Measurements from ENCODE around the gene LINGO1. TPM values are rescaled to one million over a fixed set of nuclear protein-coding genes. Genes with fewer than 3 reads are reported as not detected.
A peak's percentile ranks its signal among the peaks of the same experiment; 100 is the strongest.

LINGO1 gene
- total and polyA plus RNA-seq, 2 experiments from 2014 or later: 31.8 to 37.0 TPM

DNA sequence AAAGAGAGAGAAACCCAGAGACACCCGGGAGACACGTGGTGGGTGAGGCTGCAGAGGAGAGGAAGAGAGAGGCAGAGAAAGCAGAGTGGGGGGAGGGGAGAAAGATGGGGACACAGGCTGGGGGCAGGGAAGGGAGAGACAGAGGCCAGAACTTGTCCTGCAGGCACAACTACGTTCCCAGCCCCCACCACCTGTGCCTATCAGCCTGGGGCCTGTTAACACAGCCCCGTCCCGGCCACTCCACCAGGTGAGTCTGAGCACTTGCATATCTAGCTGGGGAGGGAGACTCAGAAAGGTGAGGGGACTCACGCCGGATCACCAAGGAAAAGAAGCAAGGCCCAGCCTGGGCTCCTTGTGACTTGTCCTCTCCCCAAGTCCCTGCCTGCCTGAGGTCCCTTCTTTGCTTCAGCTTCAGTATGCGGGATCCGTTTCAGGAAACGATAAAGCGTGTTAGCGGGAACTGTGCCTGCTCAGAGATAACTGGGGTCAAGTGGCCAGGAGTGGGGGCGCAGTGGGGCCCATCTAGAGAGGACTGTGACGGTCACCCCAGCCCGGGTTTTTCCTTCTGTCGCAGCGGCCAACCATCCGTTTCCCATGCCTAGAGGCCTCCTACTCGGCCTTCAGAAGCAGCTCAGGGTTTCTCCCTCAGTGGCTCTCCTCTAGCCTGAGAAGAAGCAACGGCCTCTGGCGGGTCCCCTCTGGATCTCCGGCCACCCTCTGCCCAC, 10.3 kb downstream of the LINGO1 start:
- Histone ChIP-seq H3K27me3 (no peaks in the 10 kb centered on the region), H3K9me3 (ENCODE audit: low read depth) (no peaks in the 10 kb centered on the region), H3K27ac (peak overlapping the region; percentile 95), H3K36me3 (no peaks in the 10 kb centered on the region), H3K4me3 (peak overlapping the region; percentile 6), H3K4me1 (ENCODE audit: low read depth) (peaks cover 56% of the 10 kb centered on the region)
- TF ChIP-seq, protein P1, sequence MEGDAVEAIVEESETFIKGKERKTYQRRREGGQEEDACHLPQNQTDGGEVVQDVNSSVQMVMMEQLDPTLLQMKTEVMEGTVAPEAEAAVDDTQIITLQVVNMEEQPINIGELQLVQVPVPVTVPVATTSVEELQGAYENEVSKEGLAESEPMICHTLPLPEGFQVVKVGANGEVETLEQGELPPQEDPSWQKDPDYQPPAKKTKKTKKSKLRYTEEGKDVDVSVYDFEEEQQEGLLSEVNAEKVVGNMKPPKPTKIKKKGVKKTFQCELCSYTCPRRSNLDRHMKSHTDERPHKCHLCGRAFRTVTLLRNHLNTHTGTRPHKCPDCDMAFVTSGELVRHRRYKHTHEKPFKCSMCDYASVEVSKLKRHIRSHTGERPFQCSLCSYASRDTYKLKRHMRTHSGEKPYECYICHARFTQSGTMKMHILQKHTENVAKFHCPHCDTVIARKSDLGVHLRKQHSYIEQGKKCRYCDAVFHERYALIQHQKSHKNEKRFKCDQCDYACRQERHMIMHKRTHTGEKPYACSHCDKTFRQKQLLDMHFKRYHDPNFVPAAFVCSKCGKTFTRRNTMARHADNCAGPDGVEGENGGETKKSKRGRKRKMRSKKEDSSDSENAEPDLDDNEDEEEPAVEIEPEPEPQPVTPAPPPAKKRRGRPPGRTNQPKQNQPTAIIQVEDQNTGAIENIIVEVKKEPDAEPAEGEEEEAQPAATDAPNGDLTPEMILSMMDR (IDR thresholded peaks at IDR 0.05; ENCODE audit: low read depth, low read length): no peak
- DNase-seq (ENCODE audit: low read depth in 1 of 2, low spot score in 1 of 2): peak in 1 of 2 donors; percentile 82

DNA sequence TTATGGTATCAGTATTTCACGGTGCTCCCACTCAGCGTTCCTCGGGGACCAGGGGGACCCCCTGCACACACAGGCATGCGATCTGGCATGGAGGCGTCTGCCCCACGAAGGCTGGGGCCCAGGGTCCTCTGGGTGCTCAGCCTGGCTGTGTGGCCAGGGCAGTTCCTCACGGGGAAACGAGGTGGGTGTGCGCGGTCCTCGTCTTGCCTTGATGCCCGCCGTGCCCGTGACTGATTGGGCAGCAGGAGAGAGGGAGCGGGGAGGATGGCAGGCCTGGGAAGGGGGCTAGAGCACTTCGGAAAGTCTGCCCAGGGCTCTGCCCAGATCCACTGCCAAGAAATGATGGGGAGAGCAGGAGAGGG, 10.9 kb downstream of the LINGO1 start:
- no peak for DNase-seq (ENCODE audit: low read depth in 1 of 2, low spot score in 1 of 2)

DNA sequence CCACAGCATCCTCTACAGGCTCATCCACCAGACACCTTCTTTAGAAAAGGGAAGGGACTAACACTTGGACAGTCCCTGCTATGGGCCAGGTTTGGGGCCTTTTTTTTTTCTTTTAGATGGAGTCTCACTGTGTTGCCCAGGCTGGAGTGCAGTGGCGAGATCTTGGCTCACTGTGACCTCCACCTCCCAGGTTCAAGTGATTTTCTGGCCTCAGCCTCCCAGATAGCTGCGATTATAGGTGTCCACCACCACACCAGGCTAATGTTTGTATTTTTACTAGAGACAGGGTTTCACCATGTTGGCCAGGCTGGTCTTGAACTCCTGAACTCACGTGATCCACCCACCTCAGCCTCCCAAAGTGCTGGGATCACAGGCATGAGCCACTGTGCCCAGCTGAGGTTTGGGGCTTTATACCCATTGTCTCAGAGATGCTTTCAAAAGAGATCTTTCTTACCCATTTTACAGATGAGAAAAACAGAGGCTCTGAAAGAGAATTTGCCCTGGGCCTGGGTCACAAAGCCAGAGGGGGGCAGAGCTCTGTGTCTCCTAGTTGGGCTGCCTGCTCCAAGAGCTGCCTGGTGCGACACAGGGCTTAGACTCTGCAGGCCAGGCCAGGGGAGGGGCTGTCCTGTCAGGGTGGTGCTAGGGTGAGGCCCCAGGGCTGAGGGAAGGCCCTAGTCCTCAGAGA, 11.6 kb downstream of the LINGO1 start:
- Histone ChIP-seq H3K27me3 (no peaks in the 10 kb centered on the region), H3K4me3 (no peak overlapping the region), H3K36me3 (no peaks in the 10 kb centered on the region), H3K27ac (peak overlapping the region; percentile 95), H3K4me1 (ENCODE audit: low read depth) (peaks cover 56% of the 10 kb centered on the region), H3K9me3 (ENCODE audit: low read depth) (no peaks in the 10 kb centered on the region)
- TF ChIP-seq, protein P1 (IDR thresholded peaks at IDR 0.05; ENCODE audit: low read depth, low read length): no peak
- DNase-seq (ENCODE audit: low read depth in 1 of 2, low spot score in 1 of 2): no peak

More for the DNA sequence above, 10.9 kb downstream of the LINGO1 start:
- Histone ChIP-seq H3K36me3 (no peaks in the 10 kb centered on the region), H3K9me3 (ENCODE audit: low read depth) (no peaks in the 10 kb centered on the region), H3K27me3 (no peaks in the 10 kb centered on the region), H3K4me3 (no peak overlapping the region), H3K27ac (peak overlapping the region; percentile 95), H3K4me1 (ENCODE audit: low read depth) (peaks cover 56% of the 10 kb centered on the region)
- TF ChIP-seq, protein P1 (IDR thresholded peaks at IDR 0.05; ENCODE audit: low read depth, low read length): no peak

DNA sequence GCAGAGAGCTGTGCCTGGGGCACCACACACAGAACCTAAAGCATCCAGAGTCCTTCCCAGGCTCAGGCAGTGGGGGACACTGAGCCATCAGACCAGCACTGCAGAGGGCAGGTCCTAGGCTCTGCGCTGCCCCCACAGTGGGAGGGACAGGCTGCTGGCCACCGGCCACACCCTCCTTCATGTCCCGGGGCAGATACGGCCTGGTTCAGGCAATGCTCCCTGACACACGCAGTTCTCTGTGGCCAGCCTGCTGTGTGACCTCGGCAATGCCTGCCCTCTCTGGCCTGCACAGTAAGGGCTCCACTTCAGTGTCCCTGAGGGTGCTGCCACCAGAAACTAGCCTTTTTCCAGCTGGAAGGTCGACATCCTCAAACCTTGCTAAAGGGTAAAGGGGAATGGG, 12.4 kb downstream of the LINGO1 start:
- H3K4me3 ChIP-seq: no peak overlapping the region
- peak overlapping the region; percentile 95 for H3K27ac ChIP-seq
- TF ChIP-seq, protein P1 (IDR thresholded peaks at IDR 0.05; ENCODE audit: low read depth, low read length): no peak
- no peak for DNase-seq (ENCODE audit: low read depth in 1 of 2, low spot score in 1 of 2)
- no peaks in the 10 kb centered on the region for H3K27me3 ChIP-seq
- H3K36me3 ChIP-seq: no peaks in the 10 kb centered on the region
- no peaks in the 10 kb centered on the region for H3K9me3 ChIP-seq (ENCODE audit: low read depth)
- H3K4me1 ChIP-seq (ENCODE audit: low read depth): peaks cover 53% of the 10 kb centered on the region

DNA sequence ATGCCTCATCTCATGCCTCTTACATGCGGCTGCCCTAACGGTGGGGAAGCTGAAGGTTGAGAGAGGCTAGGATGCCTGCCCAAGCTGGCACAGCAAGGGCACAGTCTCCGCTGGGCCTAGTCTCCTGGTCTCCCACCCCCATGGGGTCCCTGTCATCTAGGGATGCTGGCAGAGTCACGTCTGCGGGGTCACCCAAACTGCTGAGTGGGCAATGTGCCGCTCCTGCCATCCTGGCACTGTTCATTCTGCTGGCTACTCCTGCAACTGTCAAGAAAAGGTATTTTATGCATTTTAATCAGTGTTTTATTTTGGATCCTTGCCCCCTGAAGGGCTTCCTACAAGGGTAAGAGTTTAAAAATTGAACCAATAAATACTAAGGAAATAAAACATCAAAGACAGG, 12.8 kb downstream of the LINGO1 start:
- peaks cover 49% of the 10 kb centered on the region for H3K4me1 ChIP-seq (ENCODE audit: low read depth)
- TF ChIP-seq, protein P1 (IDR thresholded peaks at IDR 0.05; ENCODE audit: low read depth, low read length): no peak
- no peak overlapping the region for H3K4me3 ChIP-seq

More for the DNA sequence above, 12.8 kb downstream of the LINGO1 start:
- Histone ChIP-seq H3K9me3 (ENCODE audit: low read depth) (no peaks in the 10 kb centered on the region), H3K36me3 (no peaks in the 10 kb centered on the region), H3K27me3 (no peaks in the 10 kb centered on the region), H3K27ac (peak overlapping the region; percentile 95)
- DNase-seq (ENCODE audit: low read depth in 1 of 2, low spot score in 1 of 2): no peak

All from cardiac muscle cell (in vitro differentiated cells and primary cell).